ENCODE measurements around the gene TMEM219.

Gene TMEM219

GRCh38 chr16:29943846-29944799 lies 17.8 kb upstream of the TMEM219 start:
- Histone ChIP-seq H2AFZ (ENCODE audit: low read length) (no peak overlapping the region), H3K79me2 (ENCODE audit: insufficient read depth, low read length) (no peaks in the 10 kb centered on the region), H3F3A (ENCODE audit: low read depth) (no peaks in the 10 kb centered on the region)

GRCh38 chr16:29947897-29948296 lies 14.0 kb upstream of the TMEM219 start:
- H3K4me2 ChIP-seq (ENCODE audit: low read depth, low read length, poor library complexity, severe bottlenecking) = no peak overlapping the region
- H3K9me3 ChIP-seq (ENCODE audit: insufficient read depth, low read depth, low read length) = no peaks in the 10 kb centered on the region; the same call in 1 of the 2 replicates

More at GRCh38 chr16:29943846-29944799, 17.8 kb upstream of the TMEM219 start:
- Histone ChIP-seq H4K20me1 (ENCODE audit: insufficient read depth, low read length, poor library complexity, severe bottlenecking) (no peaks in the 10 kb centered on the region), H3K9me2 (replicated peaks; ENCODE audit: low read depth, low read length) (no peaks in the 10 kb centered on the region), H3K4me1 (ENCODE audit: insufficient read depth, low read length, poor library complexity, severe bottlenecking) (peaks cover 11% of the 10 kb centered on the region), H3K4me2 (ENCODE audit: low read depth, low read length, poor library complexity, severe bottlenecking) (no peak overlapping the region), H3K4me3 (ENCODE audit: low read length, poor library complexity, severe bottlenecking) (no peak overlapping the region), H3K36me3 (ENCODE audit: insufficient read depth, low read length) (no peaks in the 10 kb centered on the region), H3K27me3 (ENCODE audit: insufficient read depth, low read length, poor library complexity, severe bottlenecking) (no peaks in the 10 kb centered on the region), H3K9ac (ENCODE audit: low read depth, low read length, poor library complexity, severe bottlenecking) (peak overlapping the region; percentile 27), H3K9me3 (ENCODE audit: insufficient read depth, low read depth, low read length) (no peaks in the 10 kb centered on the region)
- TF ChIP-seq CTCF (conservative IDR thresholded peaks at IDR 0.05; ENCODE audit: low read length) (peak; percentile 40), EZH2phosphoT487 (IDR thresholded peaks at IDR 0.05; ENCODE audit: borderline replicate concordance) (no peak)

GRCh38 chr16:29950806-29951461 lies 10.9 kb upstream of the TMEM219 start:
- no peak for TF ChIP-seq EZH2phosphoT487 (IDR thresholded peaks at IDR 0.05; ENCODE audit: borderline replicate concordance)
- TF ChIP-seq CTCF (conservative IDR thresholded peaks at IDR 0.05; ENCODE audit: low read length) = no peak
- H3K9ac ChIP-seq (ENCODE audit: low read depth, low read length, poor library complexity, severe bottlenecking) = no peak overlapping the region
- H3K36me3 ChIP-seq (ENCODE audit: insufficient read depth, low read length) = no peaks in the 10 kb centered on the region
- no peaks in the 10 kb centered on the region for H3K4me1 ChIP-seq (ENCODE audit: insufficient read depth, low read length, poor library complexity, severe bottlenecking)
- no peaks in the 10 kb centered on the region for H3K27me3 ChIP-seq (ENCODE audit: insufficient read depth, low read length, poor library complexity, severe bottlenecking)
- H3K4me3 ChIP-seq (ENCODE audit: low read length, poor library complexity, severe bottlenecking) = no peak overlapping the region
- H3K4me2 ChIP-seq (ENCODE audit: low read depth, low read length, poor library complexity, severe bottlenecking) = no peak overlapping the region
- no peaks in the 10 kb centered on the region for H4K20me1 ChIP-seq (ENCODE audit: insufficient read depth, low read length, poor library complexity, severe bottlenecking)
- no peaks in the 10 kb centered on the region; the same call in 1 of the 2 replicates for H3K9me3 ChIP-seq (ENCODE audit: insufficient read depth, low read depth, low read length)
- H3F3A ChIP-seq (ENCODE audit: low read depth) = no peaks in the 10 kb centered on the region
- no peaks in the 10 kb centered on the region for H3K79me2 ChIP-seq (ENCODE audit: insufficient read depth, low read length)
- no peak overlapping the region for H2AFZ ChIP-seq (ENCODE audit: low read length)
- H3K9me2 ChIP-seq (replicated peaks; ENCODE audit: low read depth, low read length) = no peaks in the 10 kb centered on the region

More at GRCh38 chr16:29947897-29948296, 14.0 kb upstream of the TMEM219 start:
- H2AFZ ChIP-seq (ENCODE audit: low read length) = no peak overlapping the region
- no peak overlapping the region for H3K4me3 ChIP-seq (ENCODE audit: low read length, poor library complexity, severe bottlenecking)
- H3K36me3 ChIP-seq (ENCODE audit: insufficient read depth, low read length) = no peaks in the 10 kb centered on the region
- H4K20me1 ChIP-seq (ENCODE audit: insufficient read depth, low read length, poor library complexity, severe bottlenecking) = no peaks in the 10 kb centered on the region
- H3K27me3 ChIP-seq (ENCODE audit: insufficient read depth, low read length, poor library complexity, severe bottlenecking) = no peaks in the 10 kb centered on the region
- H3K9me2 ChIP-seq (replicated peaks; ENCODE audit: low read depth, low read length) = no peaks in the 10 kb centered on the region
- no peaks in the 10 kb centered on the region for H3K79me2 ChIP-seq (ENCODE audit: insufficient read depth, low read length)
- no peaks in the 10 kb centered on the region for H3F3A ChIP-seq (ENCODE audit: low read depth)
- H3K4me1 ChIP-seq (ENCODE audit: insufficient read depth, low read length, poor library complexity, severe bottlenecking) = peaks cover 11% of the 10 kb centered on the region
- no peak overlapping the region for H3K9ac ChIP-seq (ENCODE audit: low read depth, low read length, poor library complexity, severe bottlenecking)
- TF ChIP-seq EZH2phosphoT487 (IDR thresholded peaks at IDR 0.05; ENCODE audit: borderline replicate concordance) = no peak

Data from Loucy (cell line).